ENCODE measurements around the gene STMP1.

DNA sequence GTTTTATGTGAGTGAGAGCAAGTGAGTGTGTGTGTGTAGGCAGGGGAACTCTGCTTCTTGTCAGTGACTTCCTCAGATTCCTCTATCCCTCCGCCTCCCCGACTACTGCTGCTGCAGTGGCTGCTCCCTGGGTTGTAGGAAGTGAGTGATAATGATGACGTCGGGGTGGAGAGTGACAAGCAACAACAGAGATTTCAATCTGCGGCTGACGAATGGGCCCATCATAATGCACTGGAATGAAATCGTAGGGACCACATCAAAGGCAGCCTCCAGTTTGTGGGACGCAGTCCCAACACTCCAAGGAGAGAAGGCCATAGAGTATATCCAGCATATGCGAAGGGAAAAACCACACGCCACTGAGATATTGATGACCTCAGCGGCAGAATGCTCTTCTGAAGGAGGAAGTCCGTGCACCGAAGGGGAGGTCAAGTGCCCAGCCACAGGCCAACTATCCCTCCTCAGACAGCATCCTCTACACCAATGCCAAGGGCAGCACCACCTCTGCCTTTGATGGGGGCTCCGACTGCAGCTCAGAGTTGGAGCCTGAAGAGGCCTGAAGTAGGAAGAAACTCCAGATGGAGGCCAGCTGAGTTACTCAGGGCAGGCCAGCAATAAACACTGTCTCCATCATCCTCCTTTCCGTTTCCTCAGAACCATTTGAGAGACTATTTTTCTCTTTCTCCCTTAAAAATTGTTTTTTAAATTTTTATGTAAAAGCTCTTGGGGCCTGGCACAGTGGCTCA is 11.3 kb upstream of the STMP1 start:
- TF ChIP-seq, protein P1, sequence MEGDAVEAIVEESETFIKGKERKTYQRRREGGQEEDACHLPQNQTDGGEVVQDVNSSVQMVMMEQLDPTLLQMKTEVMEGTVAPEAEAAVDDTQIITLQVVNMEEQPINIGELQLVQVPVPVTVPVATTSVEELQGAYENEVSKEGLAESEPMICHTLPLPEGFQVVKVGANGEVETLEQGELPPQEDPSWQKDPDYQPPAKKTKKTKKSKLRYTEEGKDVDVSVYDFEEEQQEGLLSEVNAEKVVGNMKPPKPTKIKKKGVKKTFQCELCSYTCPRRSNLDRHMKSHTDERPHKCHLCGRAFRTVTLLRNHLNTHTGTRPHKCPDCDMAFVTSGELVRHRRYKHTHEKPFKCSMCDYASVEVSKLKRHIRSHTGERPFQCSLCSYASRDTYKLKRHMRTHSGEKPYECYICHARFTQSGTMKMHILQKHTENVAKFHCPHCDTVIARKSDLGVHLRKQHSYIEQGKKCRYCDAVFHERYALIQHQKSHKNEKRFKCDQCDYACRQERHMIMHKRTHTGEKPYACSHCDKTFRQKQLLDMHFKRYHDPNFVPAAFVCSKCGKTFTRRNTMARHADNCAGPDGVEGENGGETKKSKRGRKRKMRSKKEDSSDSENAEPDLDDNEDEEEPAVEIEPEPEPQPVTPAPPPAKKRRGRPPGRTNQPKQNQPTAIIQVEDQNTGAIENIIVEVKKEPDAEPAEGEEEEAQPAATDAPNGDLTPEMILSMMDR (IDR thresholded peaks at IDR 0.05) = no peak
- TF ChIP-seq ZNF423 (CRISPR knock-in tag; IDR thresholded peaks at IDR 0.05) = no peak
- TF ChIP-seq, protein P2, sequence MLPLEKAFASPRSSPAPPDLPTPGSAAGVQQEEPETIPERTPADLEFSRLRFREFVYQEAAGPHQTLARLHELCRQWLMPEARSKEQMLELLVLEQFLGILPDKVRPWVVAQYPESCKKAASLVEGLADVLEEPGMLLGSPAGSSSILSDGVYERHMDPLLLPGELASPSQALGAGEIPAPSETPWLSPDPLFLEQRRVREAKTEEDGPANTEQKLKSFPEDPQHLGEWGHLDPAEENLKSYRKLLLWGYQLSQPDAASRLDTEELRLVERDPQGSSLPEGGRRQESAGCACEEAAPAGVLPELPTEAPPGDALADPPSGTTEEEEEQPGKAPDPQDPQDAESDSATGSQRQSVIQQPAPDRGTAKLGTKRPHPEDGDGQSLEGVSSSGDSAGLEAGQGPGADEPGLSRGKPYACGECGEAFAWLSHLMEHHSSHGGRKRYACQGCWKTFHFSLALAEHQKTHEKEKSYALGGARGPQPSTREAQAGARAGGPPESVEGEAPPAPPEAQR (CRISPR knock-in tag; IDR thresholded peaks at IDR 0.05) = no peak

Data from WTC11 (cell line).